Stimulated activated CD4-positive, alpha-beta T cell treated with anti-CD3 and anti-CD28 coated beads, Interleukin-4, amount 100 ng/mL, for 48 hours (primary cell): ENCODE data around the gene CRK.
"Not testable (repeated sequence)": the region's sequence is repeated elsewhere in the genome, so short reads cannot be mapped to it uniquely, and the experiment has no call there.

Source experiments
- DNase-seq, 2 donors: peaks; one replicate each; pipeline ENCODE4 v3.0.0-alpha.2; 2020; ENCODE audit warnings: low read depth in 2 of 2

Gene CRK

DNA sequence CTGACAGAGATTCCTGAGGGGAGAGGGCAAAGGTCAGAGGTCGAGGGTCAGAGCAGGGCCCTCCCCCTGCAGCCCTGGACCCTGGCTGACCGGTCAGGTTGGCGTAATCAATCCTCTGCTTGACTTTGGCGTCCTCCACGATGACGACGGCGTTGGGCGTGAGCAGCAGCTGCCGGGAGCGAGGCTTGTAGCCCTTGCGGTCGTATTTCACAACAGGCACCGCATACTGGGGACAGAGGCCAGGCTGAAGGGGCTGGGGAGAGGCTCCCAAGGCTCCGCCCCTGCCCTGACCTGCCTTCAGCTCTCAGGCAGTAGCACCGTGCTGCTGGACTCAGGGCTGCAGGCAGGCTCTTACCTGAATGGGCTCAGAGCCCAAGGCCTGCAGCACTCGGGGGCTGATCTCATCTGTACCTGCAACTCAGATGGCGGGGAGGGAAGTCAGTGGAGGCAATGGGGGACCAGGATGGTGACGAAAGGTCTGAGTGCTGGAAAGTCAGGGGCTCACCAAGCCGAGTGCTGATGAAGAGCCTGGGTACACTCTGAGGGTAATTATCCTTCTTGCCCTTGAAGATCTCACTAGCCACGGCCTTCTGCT is 12.0 kb upstream of the CRK start:
- DNase-seq, result no peak

GRCh38 chr17:1467258-1467657 is 11.2 kb upstream of the CRK start:
- no peak for DNase-seq

GRCh38 chr17:1464186-1464585 is 8.2 kb upstream of the CRK start:
- DNase-seq, result no peak

GRCh38 chr17:1462164-1463112 is 6.4 kb upstream of the CRK start:
- DNase-seq, result no peak

DNA sequence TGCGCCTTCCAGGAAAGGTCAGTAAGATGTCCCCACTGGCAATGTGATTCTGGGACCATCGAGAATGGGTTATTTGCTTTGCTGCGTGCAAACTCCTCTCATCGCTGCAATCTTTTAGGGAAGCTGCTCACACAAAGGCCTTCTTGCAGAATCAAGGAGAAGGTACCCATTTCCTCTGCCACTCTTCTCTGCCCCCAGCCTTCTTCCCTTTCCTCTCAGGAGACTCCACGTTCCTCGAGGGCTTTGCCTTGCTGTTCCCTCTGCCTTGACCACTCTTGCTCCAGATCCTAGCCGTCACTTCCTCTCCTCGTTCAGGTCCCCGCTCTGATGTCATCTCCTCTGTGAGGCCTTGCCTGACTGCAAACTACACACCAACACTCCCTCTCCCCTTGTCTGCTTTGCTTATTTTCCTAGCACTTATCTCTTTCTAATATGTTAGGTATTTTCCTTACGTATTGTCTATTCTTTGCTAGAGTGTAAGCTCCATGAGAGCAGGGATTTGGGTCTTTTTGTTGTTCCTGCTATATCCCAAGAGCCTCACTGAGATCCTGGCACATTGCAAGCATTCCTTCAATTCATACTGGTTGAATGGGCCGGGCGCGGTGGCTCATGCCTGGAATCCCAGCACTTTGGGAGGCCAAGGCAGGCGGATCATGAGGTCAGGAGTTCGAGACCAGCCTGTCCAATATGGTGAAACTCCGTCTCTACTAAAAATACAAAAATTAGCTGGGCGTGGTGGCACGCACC is 5.3 kb upstream of the CRK start:
- DNase-seq, result no peak

DNA sequence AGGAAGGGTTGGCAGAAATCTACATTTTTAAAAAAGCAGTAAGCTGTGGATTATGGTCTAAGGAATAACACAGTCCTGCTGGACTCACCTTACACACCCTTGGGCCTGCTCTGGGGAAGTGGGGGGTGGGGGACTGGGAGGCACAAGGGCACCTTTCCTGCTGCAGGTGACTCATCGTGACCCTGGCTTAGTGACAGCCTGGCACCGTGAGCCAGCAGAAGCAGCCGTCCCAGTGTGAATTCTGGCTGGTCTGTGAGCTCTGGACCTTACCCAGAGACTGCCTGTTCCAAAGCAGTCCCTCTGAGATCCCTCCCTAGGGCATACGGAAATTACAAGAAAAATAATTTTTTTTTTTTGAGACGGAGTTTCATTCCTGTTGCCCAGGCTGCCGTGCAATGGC is 4.2 kb upstream of the CRK start:
- DNase-seq, result no peak

DNA sequence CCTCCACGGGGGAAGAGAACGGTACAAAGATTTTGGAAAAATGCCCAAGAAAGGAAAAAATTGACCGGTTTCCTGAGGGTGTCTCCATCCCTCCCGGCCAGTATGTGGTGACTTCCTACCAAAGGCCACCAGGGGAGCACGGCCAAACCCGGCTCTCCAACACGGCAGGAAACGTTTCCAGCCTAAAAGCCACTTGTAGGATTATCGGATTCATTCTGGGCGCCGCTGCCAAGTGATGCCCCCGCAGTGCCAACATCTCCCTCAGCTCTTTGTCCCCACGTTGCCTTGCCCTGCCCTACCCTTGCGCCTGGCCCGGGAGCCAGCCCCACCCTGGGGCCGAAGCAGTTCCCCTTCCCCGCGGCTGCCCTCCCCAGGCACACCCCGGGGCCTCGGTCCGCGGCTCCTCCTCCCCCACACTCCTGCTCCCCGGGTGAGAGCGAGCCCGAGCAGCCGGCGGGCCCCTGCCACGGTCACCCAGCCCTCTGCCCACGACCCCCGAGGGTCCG is 688 bp downstream of the CRK start:
- DNase-seq, result peak; percentile 26 to 37

- DNase-seq, result no peak
Observed at GRCh38 chr17:1454541-1454940, 1.5 kb downstream of the CRK start.

DNA sequence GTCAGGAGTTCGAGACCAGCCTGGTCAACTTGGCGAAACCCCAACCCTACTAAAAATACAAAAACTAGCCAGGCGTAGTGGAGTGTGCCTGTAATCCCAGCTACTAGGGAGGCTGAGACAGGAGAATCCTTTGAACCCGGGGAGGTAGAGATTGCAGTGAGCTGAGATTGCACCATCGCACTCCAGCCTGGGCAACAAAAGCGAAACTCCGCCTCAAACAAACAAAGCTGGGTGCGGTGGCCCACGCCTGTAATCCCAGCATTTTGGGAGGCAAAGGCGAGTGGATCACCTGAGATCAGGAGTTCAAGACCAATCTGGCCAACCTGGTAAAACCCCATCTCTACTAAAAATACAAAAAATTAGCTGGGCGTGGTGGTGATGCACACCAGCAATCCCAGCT is 2.3 kb downstream of the CRK start:
- not testable (repeated sequence) for DNase-seq

GRCh38 chr17:1452836-1453235 is 3.2 kb downstream of the CRK start:
- no peak for DNase-seq

DNA sequence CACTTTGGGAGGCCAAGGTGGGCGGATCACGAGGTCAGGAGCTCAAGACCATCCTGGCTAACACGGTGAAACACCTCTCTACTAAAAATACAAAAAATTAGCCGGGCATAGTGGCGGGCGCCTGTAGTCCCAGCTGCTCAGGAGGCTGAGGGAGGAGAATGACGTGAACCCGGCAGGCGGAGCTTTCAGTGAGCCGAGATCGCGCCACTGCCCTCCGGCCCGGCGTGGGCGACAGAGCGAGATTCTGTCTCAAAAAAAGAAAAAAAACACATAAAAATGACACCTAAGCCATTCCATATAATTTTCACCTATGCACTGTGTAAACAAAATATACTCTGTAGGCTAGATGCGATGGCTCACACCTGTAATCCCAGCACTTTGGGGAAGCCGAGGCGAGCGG is 5.8 kb downstream of the CRK start:
- not testable (repeated sequence) for DNase-seq

DNA sequence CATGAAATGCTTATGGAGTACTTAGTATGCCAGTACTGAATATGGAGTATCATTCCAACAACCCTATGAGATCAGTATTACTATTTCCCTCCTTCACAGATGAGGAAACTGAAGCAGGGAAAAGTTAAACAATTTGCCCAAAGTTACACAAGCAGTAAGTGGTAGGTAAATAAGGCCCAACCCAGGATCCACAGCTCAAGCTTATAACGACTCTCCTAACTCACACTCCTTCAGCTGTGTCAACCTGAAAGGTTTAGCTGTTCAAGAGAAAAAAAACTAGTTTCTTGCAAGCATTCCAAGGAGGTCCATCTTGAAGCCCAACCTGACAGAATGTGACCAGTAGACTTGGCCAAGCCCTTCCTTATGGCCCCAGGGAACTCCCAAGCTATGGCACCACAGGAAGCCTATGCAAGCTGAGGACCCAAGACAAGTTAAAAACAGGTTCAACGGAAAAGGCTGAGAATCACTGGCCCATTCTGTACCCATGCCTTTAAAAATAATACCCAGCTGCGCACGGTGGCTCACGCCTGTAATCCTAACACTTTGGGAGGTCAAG is 6.5 kb downstream of the CRK start:
- no peak for DNase-seq

- DNase-seq, result no peak
Observed at GRCh38 chr17:1447052-1447451, 9.0 kb downstream of the CRK start.

DNA sequence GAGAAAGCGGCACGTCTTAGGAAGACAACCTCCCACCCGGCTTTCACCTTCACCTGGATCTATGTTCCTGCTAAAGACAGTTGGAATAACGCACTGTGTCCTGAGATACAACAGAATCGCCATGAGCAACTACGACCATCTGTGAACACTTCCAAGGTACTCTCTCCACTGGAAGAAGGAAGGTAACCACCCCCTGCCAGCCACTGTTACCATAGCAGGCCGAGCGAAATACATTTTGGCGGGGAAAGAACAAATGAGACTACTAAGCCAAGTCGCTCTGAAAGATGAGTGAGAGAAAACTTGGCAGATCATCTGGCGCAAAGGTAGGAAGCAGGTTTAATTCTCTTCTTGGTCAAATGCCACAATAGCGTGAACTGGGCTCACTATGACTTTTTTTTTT is 9.8 kb downstream of the CRK start:
- DNase-seq, result no peak

DNA sequence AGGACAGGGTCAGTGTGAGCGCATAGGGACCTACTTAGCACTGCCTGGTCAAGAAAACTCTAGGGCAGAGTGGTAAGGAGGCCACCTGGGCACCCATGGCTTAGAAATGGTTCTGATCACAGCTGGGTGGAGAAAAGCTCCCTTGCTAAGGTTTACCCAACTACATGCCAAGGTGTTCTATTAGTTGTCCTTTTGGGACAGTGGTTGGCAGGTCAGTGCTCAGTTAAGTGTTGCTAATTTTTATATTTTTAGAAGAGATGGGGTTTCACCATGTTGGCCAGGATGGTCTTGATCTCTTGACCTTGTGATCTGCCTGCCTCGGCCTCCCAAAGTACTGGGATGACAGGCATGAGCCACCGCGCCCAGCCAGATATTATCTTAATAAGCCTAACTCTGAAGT is 10.3 kb downstream of the CRK start:
- DNase-seq, result not testable (repeated sequence)

DNA sequence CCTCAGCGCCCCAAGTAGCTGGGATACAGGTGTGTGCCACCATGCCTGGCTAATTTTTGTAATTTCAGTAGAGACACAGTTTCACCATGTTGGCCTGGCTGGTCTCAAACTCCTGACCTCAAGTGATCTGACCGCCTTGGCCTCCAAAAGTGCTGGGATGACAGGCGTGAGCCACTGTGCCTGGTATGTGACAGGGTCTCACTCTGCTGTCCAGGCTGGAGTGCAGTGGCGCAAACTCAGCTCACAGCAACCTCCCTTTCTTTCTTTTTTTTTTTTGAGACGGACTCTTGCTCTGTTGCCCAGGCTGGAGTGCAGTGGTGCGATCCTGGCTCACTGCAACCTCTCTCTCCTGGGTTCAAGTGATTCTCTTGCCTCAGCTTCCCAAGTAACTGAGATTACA is 13.3 kb downstream of the CRK start:
- not testable (repeated sequence) for DNase-seq

DNA sequence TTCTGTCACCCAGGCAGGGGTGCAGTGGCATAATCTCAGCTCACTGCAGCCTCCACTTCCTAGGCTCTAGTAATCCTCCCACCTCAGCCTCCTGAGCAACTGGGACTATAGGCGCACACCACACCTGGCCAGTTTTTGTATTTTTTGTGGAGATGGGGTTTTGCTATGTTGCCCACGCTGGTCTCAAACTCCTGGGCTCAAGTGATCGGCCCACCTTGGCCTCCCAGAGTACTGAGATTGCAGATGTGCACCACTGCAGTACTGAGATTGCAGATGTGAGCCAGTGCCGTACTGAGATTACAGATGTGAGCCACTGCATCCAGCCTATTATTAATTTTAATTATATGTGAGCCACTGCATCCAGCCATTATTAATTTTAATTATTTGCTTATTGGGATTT is 13.8 kb downstream of the CRK start:
- no peak for DNase-seq

DNA sequence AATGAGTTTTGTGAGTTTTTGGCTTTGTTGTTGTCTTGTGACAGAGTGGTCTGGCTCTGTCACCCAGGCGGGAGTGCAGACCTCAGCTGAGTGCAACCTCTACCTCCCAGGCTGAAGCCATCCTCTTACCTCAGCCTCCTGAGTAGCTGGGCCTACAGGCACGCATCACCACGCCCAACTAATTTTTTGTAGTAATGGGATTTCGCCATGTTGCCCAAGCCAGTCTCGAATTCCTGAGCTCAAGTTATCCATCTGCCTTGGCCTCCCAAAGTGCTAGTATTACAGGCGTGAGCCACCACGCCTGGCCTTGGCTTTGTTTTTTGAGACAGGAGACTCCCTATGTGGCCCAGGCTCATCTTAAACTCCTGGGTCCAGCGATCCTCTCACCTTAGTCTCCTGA is 15.1 kb downstream of the CRK start:
- no peak for DNase-seq

- no peak for DNase-seq
Observed at GRCh38 chr17:1438593-1439083, 17.4 kb downstream of the CRK start.

GRCh38 chr17:1435326-1435725 is 20.7 kb downstream of the CRK start:
- no peak for DNase-seq

GRCh38 chr17:1434150-1434549 is 21.9 kb downstream of the CRK start:
- no peak for DNase-seq

- no peak for DNase-seq
Observed at GRCh38 chr17:1431631-1432104, 24.4 kb downstream of the CRK start.
